HepG2 (cell line): ENCODE results near the gene STK38L. TPM values are rescaled to one million over a fixed set of nuclear protein-coding genes. Genes with fewer than 3 reads are reported as not detected.

ENCODE experiments used
- ATAC-seq: fragments of 200-7000 bp; cut with Tn5 transposase; 3 replicates; pipeline ENCODE4 v1.9.1; 2020; ENCODE audit warnings: mild to moderate bottlenecking, moderate library complexity
- BruUV-seq: library from RNA; stranded (reverse); fragments of 400-500 nt; replicated peaks from 2 replicates; lab custom pipeline; 2021; lab: Mats Ljungman, UMichigan
- CTCF ChIA-PET: fragments of 300-600 bp; formaldehyde crosslinking; extraction: SDS; loops from one replicate; lab custom pipeline; 2021; ENCODE audit warnings: low total read pairs, inconsistent platforms, low intra/inter-chr PET ratio; lab: Yijun Ruan, JAX
- POLR2A ChIA-PET: fragments of 350-600 bp; sonication (Branson Sonifier 250); formaldehyde crosslinking; loops from one replicate; lab custom pipeline; 2020; ENCODE audit warnings: antibody characterized with exemption, inconsistent platforms; lab: Yijun Ruan, JAX
- DNase-seq: peaks from one replicate; pipeline ENCODE4 v3.0.0-alpha.2; 2015; ENCODE audit warnings: low spot score
- FAIRE-seq: peaks from 3 replicates; lab custom pipeline; 2011; peaks lifted over from hg19 to GRCh38; lab: Jason Lieb, UNC
- H2AFZ ChIP-seq: one replicate; pipeline ENCODE4 v1.6.1; 2011; ENCODE audit warnings: low read length, inconsistent platforms
- H3K27ac ChIP-seq: fragments of 300-600 bp; 3 replicates; pipeline ENCODE4 v1.8.0; 2011; ENCODE audit warnings: mixed run types, mild to moderate bottlenecking, mixed read lengths, low read length, inconsistent platforms; ENCODE audit not compliant: insufficient read depth; ENCODE audit errors: extremely low read length
- H3K27me3 ChIP-seq, 2 experiments: fragments of 200-600 bp in 1 of 2; 2 replicates in 1 of 2; 3 replicates in 1 of 2; pipeline versions ENCODE4 v1.6.0 to v1.8.0; 2011; ENCODE audit warnings: low read length in 2 of 2, mild to moderate bottlenecking in 2 of 2, moderate library complexity in 2 of 2, inconsistent platforms in 1 of 2; ENCODE audit not compliant: insufficient read depth in 2 of 2, control insufficient read depth in 1 of 2
- H3K36me3 ChIP-seq, 2 experiments: fragments of 200-600 bp in 1 of 2; replicated peaks in 1 of 2; 2 replicates in 1 of 2; 3 replicates in 1 of 2; pipeline versions ENCODE4 v1.5.1 to v1.8.0; 2011; ENCODE audit warnings: low read length in 2 of 2, inconsistent platforms in 1 of 2; ENCODE audit not compliant: insufficient read depth in 2 of 2, control insufficient read depth in 1 of 2
- H3K4me1 ChIP-seq: 2 replicates; pipeline ENCODE4 v1.5.1; 2012; ENCODE audit warnings: low read length, inconsistent platforms; ENCODE audit not compliant: insufficient read depth
- H3K4me2 ChIP-seq: 2 replicates; pipeline ENCODE4 v1.6.0; 2011; ENCODE audit warnings: low read depth, low read length, inconsistent platforms
- H3K4me3 ChIP-seq, 3 experiments: fragments of 200-600 bp in 1 of 3; sonication (generic), shearing (Covaris generic) in 1 of 3; replicated peaks in 1 of 3; 2 replicates each; pipeline ENCODE4 v1.5.1; 2011 to 2016; ENCODE audit warnings: low read length in 3 of 3, inconsistent platforms in 2 of 3, low read depth in 2 of 3, mild to moderate bottlenecking in 2 of 3, control low read depth in 1 of 3, mixed read lengths in 1 of 3; ENCODE audit not compliant: insufficient read depth in 1 of 3
- H3K79me2 ChIP-seq: one replicate; pipeline ENCODE4 v1.6.1; 2011; ENCODE audit warnings: low read length, inconsistent platforms; ENCODE audit not compliant: insufficient read depth
- H3K9ac ChIP-seq: 2 replicates; pipeline ENCODE4 v1.6.0; 2011; ENCODE audit warnings: mild to moderate bottlenecking, low read depth, low read length, inconsistent platforms; ENCODE audit not compliant: insufficient read depth
- H3K9me3 ChIP-seq: 2 replicates; pipeline ENCODE4 v1.5.1; 2012; ENCODE audit warnings: mild to moderate bottlenecking, low read length
- H4K20me1 ChIP-seq: 2 replicates; pipeline ENCODE4 v1.6.0; 2011; ENCODE audit warnings: inconsistent platforms, mild to moderate bottlenecking, low read length, moderate library complexity; ENCODE audit not compliant: insufficient read depth
- ATF7 ChIP-seq, 2 experiments: fragments of 450-650 bp in 1 of 2; sonication (generic) in 1 of 2; formaldehyde crosslinking in 1 of 2; IDR thresholded peaks; 2 replicates each; pipeline versions ENCODE4 v1.4.0 to v1.6.1; 2016 to 2020; ENCODE audit warnings: antibody characterized with exemption in 1 of 2, mild to moderate bottlenecking in 1 of 2, missing genetic modification reagents in 1 of 2
- CTCF ChIP-seq: sonication (generic); formaldehyde crosslinking; IDR thresholded peaks from 2 replicates; pipeline ENCODE4 v1.5.0; 2020; ENCODE audit warnings: mild to moderate bottlenecking, missing genetic modification reagents, moderate library complexity
- PTBP1 ChIP-seq: fragments of 200-400 bp; formaldehyde crosslinking; IDR thresholded peaks from 2 replicates; pipeline ENCODE4 v1.6.1; 2018; ENCODE audit warnings: low read length, low read depth; ENCODE audit not compliant: poor library complexity, severe bottlenecking
- STAG1 ChIP-seq: sonication (generic); formaldehyde crosslinking; IDR thresholded peaks from 2 replicates; pipeline ENCODE4 v1.4.0; 2020; ENCODE audit warnings: missing genetic modification reagents
- whole genome bisulfite sequencing: methylation state at CpG from one replicate; pipeline ENCODE4 v1.1.6; 2017; ENCODE audit warnings: low lambda C conversion rate; 5-methylcytosine and 5-hydroxymethylcytosine counted together
- in situ Hi-C: cut with HindIII; loops from 2 replicates; pipeline ENCODE4 v1.10.0; 2017; ENCODE audit warnings: low pct_unique_long_range_greater_than_20kb; ENCODE audit not compliant: extremely low pct_ligation_motif_present
- intact Hi-C: fragments of 100-400 bp; cut with micrococcal nuclease; formaldehyde crosslinking; loops from one replicate; pipeline ENCODE4 v1.10.0; 2022; ENCODE audit not compliant: unreplicated experiment
- polyA plus RNA-seq, 8 experiments: library from polyadenylated mRNA; depleted of rRNA in 3 of 8; stranded (reverse) in 7 of 8; unstranded in 1 of 8; fragments of >200 nt; fragmentation: Illumina TruSeq in 4 of 8; extraction: Trizol in 4 of 8; gene quantifications; 2 replicates each; pipeline versions ENCODE4 v1.2.1 to v1.2.3, GENCODE V29; 2011 to 2016; ENCODE audit warnings: low read depth in 4 of 8, missing spikeins in 1 of 8, mixed read lengths in 1 of 8; ENCODE audit not compliant: insufficient read depth in 1 of 8
- total RNA-seq, 5 experiments: library from RNA; depleted of rRNA; stranded (reverse); fragments of >200 nt; fragmentation: Illumina TruSeq; extraction: Trizol; gene quantifications; 2 replicates each; pipeline ENCODE4 v1.2.3, GENCODE V29; 2016; ENCODE audit warnings: low read depth in 1 of 5

Gene STK38L
- total and polyA plus RNA-seq, 2 of the 13 experiments (the other 11 are each of a cell fraction or from before 2014, with no cell fraction given) = 6.1 to 26.4 TPM

GRCh38 chr12:27305673-27306456 lies 61.8 kb downstream of the STK38L start:
- POLR2A ChIA-PET = no interaction called here
- H3K27ac ChIP-seq = no peak overlapping the region
- H3K4me1 ChIP-seq = peaks cover 10% of the 10 kb centered on the region
- no peak overlapping the region for H3K4me3 ChIP-seq
- DNase-seq (peak; percentile 28), FAIRE-seq (no peak), ATAC-seq (no peak)
- no peak overlapping the region for H2AFZ ChIP-seq
- CTCF ChIA-PET = interaction anchor here (1.4 to 1.8 kb wide), 3 partner anchors 72 to 266 kb away, joined by 4 to 7 read pairs (median 5); no protein-coding TSS in a partner anchor
- H3K27me3 ChIP-seq = no peaks in the 10 kb centered on the region
- 96% methylated on average over 1 of the region's 1 CpG for WGBS
- H3K79me2 ChIP-seq = no peaks in the 10 kb centered on the region
- no peak overlapping the region for H3K4me2 ChIP-seq
- intact Hi-C loops = loop anchor here (1.0 to 5.0 kb wide), 3 partner anchors 74 to 291 kb away; no protein-coding TSS in a partner anchor
- no peak overlapping the region for H3K9ac ChIP-seq
- TF ChIP-seq STAG1 (CRISPR knock-in tag) (peak; percentile 54), PTBP1 (no peak), ATF7 (IDR thresholded peaks at IDR 0.05) (peak; percentile 53), ATF7 (CRISPR knock-in tag; IDR thresholded peaks at IDR 0.05) (no peak), CTCF (0 out of 2 replicates have a peak, but pooled peaks have one; percentile 10)
- no peaks in the 10 kb centered on the region for H4K20me1 ChIP-seq
- in situ Hi-C loops = loop anchor here (10.0 kb wide), 1 partner anchor 271 kb away; no protein-coding TSS in a partner anchor
- no TSS peak for BruUV-seq
- no peaks in the 10 kb centered on the region for H3K9me3 ChIP-seq
- peaks cover 1 to 11% of the 10 kb centered on the region in 2 experiments; a peak in 3 of 5 replicates for H3K36me3 ChIP-seq
